Thymus (tissue), 11 donors: ENCODE measurements around the gene SLITRK6. TPM values are rescaled to one million over a fixed set of nuclear protein-coding genes. Genes with fewer than 3 reads are reported as not detected.
"Not testable (repeated sequence)": the region's sequence is repeated elsewhere in the genome, so short reads cannot be mapped to it uniquely, and the experiment has no call there.

Experiments used
- DNase-seq, 9 donors: peaks; one replicate each; pipeline ENCODE4 v3.0.0-alpha.2; 2013; ENCODE audit warnings: low spot score in 9 of 9, low read depth in 6 of 9, missing footprints in 1 of 9
- H3K27ac ChIP-seq, 2 donors: one replicate each; pipeline ENCODE4 v1.5.1; 2013; ENCODE audit warnings: control low read depth in 1 of 2, low read depth in 1 of 2, low read length in 1 of 2, mild to moderate bottlenecking in 1 of 2, moderate library complexity in 1 of 2
- H3K27me3 ChIP-seq, 2 donors: one replicate each; pipeline ENCODE4 v1.5.1; 2013; ENCODE audit warnings: low read length in 1 of 2; ENCODE audit not compliant: control insufficient read depth in 2 of 2, insufficient read depth in 1 of 2
- H3K36me3 ChIP-seq, 2 donors: one replicate each; pipeline ENCODE4 v1.5.1; 2013; ENCODE audit warnings: low read length in 1 of 2, mild to moderate bottlenecking in 1 of 2, moderate library complexity in 1 of 2; ENCODE audit not compliant: control insufficient read depth in 2 of 2, insufficient read depth in 2 of 2
- H3K4me1 ChIP-seq, 2 donors: one replicate each; pipeline ENCODE4 v1.5.1; 2013; ENCODE audit warnings: low read length in 2 of 2; ENCODE audit not compliant: control insufficient read depth in 2 of 2, insufficient read depth in 2 of 2
- H3K4me3 ChIP-seq, 2 donors: one replicate each; pipeline ENCODE4 v1.5.1; 2013; ENCODE audit warnings: low read length in 2 of 2, control low read depth in 1 of 2, mild to moderate bottlenecking in 1 of 2
- H3K9me3 ChIP-seq, 2 donors: one replicate each; pipeline ENCODE4 v1.5.1; 2013; ENCODE audit warnings: low read length in 1 of 2, mild to moderate bottlenecking in 1 of 2; ENCODE audit not compliant: control insufficient read depth in 2 of 2, insufficient read depth in 1 of 2
- WGBS: extraction: QIAGEN DNeasy Blood & Tissue Kit; methylation state at CpG from one replicate; pipeline ENCODE4 v1.1.7; 2013; 5-methylcytosine and 5-hydroxymethylcytosine counted together
- polyA plus RNA-seq: library from polyadenylated mRNA; stranded (reverse); fragments of 200-250 nt; gene quantifications from one replicate; pipeline ENCODE4 v1.2.3, GENCODE V29; 2013
- total RNA-seq: library from RNA; stranded (reverse); fragments of 120-200 nt; gene quantifications from one replicate; pipeline ENCODE4 v1.2.4, GENCODE V29; 2013
- donor health status: healthy.

The SLITRK6 gene
- total and polyA plus RNA-seq, 2 donors: 0.11 to 1.2 TPM

GRCh38 chr13:85743201-85743770 lies 55.9 kb downstream of the SLITRK6 start:
- WGBS: 89% methylated on average over 11 of the region's 11 CpGs

More at GRCh38 chr13:85743201-85743770, 55.9 kb downstream of the SLITRK6 start:
- H3K9me3 ChIP-seq, H3K36me3 ChIP-seq, H3K4me3 ChIP-seq, H3K27ac ChIP-seq, H3K27me3 ChIP-seq, DNase-seq, H3K4me1 ChIP-seq: not testable (repeated sequence)
